ENCODE results near the gene SLC9B1.

Gene SLC9B1

DNA sequence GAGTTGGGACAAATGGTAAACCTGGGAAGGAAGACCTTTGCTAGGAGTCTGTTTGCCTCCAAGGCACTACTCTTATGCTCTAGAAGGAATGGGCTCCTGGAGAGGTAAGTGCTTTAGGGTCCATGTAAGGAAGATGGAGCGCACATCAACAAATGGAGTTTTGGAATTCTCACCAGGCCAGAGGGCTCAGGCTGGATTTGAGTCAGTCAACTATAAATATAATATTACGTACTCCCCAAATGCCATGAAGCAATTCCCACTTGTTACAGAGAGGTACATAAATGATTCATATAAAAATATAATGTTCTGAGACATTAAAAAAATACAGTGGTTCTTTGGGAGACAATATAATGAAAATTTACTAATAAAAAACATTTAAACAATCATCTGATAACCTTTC lies 1.6 kb upstream of the SLC9B1 start:
- H4K20me1 ChIP-seq (ENCODE audit: low read depth, low read length) = no peaks in the 10 kb centered on the region
- H3K27ac ChIP-seq (ENCODE audit: low read depth, low read length) = no peak overlapping the region
- no peak for TF ChIP-seq EZH2phosphoT487 (conservative IDR thresholded peaks at IDR 0.05; ENCODE audit: low read length)
- TF ChIP-seq, protein P1, sequence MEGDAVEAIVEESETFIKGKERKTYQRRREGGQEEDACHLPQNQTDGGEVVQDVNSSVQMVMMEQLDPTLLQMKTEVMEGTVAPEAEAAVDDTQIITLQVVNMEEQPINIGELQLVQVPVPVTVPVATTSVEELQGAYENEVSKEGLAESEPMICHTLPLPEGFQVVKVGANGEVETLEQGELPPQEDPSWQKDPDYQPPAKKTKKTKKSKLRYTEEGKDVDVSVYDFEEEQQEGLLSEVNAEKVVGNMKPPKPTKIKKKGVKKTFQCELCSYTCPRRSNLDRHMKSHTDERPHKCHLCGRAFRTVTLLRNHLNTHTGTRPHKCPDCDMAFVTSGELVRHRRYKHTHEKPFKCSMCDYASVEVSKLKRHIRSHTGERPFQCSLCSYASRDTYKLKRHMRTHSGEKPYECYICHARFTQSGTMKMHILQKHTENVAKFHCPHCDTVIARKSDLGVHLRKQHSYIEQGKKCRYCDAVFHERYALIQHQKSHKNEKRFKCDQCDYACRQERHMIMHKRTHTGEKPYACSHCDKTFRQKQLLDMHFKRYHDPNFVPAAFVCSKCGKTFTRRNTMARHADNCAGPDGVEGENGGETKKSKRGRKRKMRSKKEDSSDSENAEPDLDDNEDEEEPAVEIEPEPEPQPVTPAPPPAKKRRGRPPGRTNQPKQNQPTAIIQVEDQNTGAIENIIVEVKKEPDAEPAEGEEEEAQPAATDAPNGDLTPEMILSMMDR (IDR thresholded peaks at IDR 0.05; ENCODE audit: insufficient read depth, low read length, poor library complexity, severe bottlenecking) = no peak
- no peaks in the 10 kb centered on the region for H3K9me2 ChIP-seq (replicated peaks; ENCODE audit: insufficient read depth, low read length)
- no peak overlapping the region for H3K4me2 ChIP-seq (ENCODE audit: low read depth, low read length, poor library complexity, severe bottlenecking)
- H3K9me3 ChIP-seq (ENCODE audit: insufficient read depth, low read length) = no peaks in the 10 kb centered on the region
- no peaks in the 10 kb centered on the region for H3K79me2 ChIP-seq (ENCODE audit: insufficient read depth, low read length)
- H2AFZ ChIP-seq (ENCODE audit: low read depth, low read length, severe bottlenecking) = no peak overlapping the region
- H3K36me3 ChIP-seq (ENCODE audit: low read length) = no peaks in the 10 kb centered on the region
- no peaks in the 10 kb centered on the region for H3K27me3 ChIP-seq (ENCODE audit: low read length)
- H3K9ac ChIP-seq (ENCODE audit: low read length) = no peak overlapping the region
- peaks cover 6% of the 10 kb centered on the region; the same call in 1 of the 2 replicates for H3F3A ChIP-seq (ENCODE audit: insufficient read depth)
- no peak overlapping the region for H3K4me3 ChIP-seq (ENCODE audit: insufficient read depth, low read length, poor library complexity, severe bottlenecking)

DNA sequence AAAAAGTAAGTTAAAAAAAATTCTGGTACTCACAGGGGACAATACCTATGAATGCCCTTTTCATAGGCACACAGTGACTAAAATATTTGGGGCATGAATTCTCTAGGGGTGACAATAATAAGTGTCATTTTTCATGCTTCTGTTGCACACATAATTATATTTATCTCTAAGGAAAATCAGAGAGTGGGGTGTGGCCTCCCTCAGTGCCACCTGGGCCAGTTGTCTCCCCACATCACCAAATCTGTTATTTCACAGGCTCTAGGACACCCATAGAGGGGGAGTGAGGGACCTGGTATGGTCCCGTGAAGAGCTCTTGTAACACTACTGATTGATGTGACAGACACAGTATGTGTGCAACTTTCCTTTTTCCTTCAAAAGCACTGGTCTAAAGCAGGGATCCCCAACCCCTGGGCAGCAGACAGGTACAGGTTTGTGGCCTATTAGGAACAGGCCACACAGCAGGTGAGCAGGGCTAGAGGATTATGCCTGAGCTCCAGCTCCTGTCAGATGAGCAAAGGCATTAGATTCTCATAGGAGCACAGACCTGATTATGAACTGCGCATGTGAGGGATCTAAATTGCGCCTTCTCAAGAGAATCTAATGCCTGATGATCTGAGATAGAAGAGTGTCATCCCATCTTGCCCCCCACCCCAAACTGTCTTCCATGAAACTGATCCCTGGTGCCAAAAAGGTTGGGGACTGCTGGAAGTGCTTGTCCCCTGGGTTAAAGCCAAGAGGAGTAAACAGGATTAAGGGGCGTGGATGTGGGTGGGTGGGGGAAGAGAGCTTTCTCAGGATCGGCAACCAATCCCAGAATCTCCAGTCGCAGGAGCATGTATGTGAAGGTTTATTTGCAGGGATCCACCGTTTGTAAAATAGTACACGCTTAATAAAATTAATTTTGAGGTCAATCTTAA lies 856 bp downstream of the SLC9B1 start:
- Histone ChIP-seq H3K9me3 (ENCODE audit: insufficient read depth, low read length) (no peaks in the 10 kb centered on the region), H4K20me1 (ENCODE audit: low read depth, low read length) (no peaks in the 10 kb centered on the region), H3K9me2 (replicated peaks; ENCODE audit: insufficient read depth, low read length) (no peaks in the 10 kb centered on the region), H3K4me3 (ENCODE audit: insufficient read depth, low read length, poor library complexity, severe bottlenecking) (peak overlapping the region; percentile 69), H2AFZ (ENCODE audit: low read depth, low read length, severe bottlenecking) (peak overlapping the region; percentile 78), H3F3A (ENCODE audit: insufficient read depth) (peaks cover 6% of the 10 kb centered on the region; the same call in 1 of the 2 replicates), H3K27ac (ENCODE audit: low read depth, low read length) (no peak overlapping the region; the same call in 1 of the 2 replicates), H3K4me2 (ENCODE audit: low read depth, low read length, poor library complexity, severe bottlenecking) (peak overlapping the region; percentile 94), H3K27me3 (ENCODE audit: low read length) (no peaks in the 10 kb centered on the region), H3K36me3 (ENCODE audit: low read length) (no peaks in the 10 kb centered on the region), H3K79me2 (ENCODE audit: insufficient read depth, low read length) (no peaks in the 10 kb centered on the region), H3K9ac (ENCODE audit: low read length) (peak overlapping the region; percentile 74)
- TF ChIP-seq, protein P1 (IDR thresholded peaks at IDR 0.05; ENCODE audit: insufficient read depth, low read length, poor library complexity, severe bottlenecking) = no peak
- no peak for TF ChIP-seq EZH2phosphoT487 (conservative IDR thresholded peaks at IDR 0.05; ENCODE audit: low read length)

DNA sequence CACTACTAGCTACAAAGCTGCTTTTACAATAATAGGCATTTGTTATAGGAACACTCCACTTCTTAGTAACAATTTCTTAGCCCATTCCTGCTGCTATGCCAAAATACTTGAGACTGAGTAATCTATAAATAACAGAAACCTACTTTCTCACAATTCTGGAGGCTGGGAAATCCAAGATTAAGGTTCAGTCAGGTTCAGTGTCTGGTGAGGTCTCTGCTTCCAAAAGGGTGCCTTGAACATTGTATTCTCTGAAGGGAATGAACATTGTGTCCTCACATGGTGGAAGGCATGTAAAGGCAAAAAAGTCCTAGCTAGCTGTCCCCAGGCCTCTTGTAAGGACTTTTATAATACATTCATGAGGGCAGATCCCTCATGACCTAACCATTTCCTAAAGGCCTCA lies 7.0 kb downstream of the SLC9B1 start:
- H3K36me3 ChIP-seq (ENCODE audit: low read length) = no peaks in the 10 kb centered on the region
- H3K79me2 ChIP-seq (ENCODE audit: insufficient read depth, low read length) = no peaks in the 10 kb centered on the region
- no peaks in the 10 kb centered on the region for H3K9me3 ChIP-seq (ENCODE audit: insufficient read depth, low read length)
- no peak for TF ChIP-seq EZH2phosphoT487 (conservative IDR thresholded peaks at IDR 0.05; ENCODE audit: low read length)
- TF ChIP-seq, protein P1 (IDR thresholded peaks at IDR 0.05; ENCODE audit: insufficient read depth, low read length, poor library complexity, severe bottlenecking) = no peak
- H2AFZ ChIP-seq (ENCODE audit: low read depth, low read length, severe bottlenecking) = no peak overlapping the region
- H3K27me3 ChIP-seq (ENCODE audit: low read length) = no peaks in the 10 kb centered on the region
- no peak overlapping the region for H3K4me3 ChIP-seq (ENCODE audit: insufficient read depth, low read length, poor library complexity, severe bottlenecking)
- H4K20me1 ChIP-seq (ENCODE audit: low read depth, low read length) = no peaks in the 10 kb centered on the region
- H3K4me2 ChIP-seq (ENCODE audit: low read depth, low read length, poor library complexity, severe bottlenecking) = no peak overlapping the region
- H3K27ac ChIP-seq (ENCODE audit: low read depth, low read length) = no peak overlapping the region
- no peak overlapping the region for H3K9ac ChIP-seq (ENCODE audit: low read length)
- H3K9me2 ChIP-seq (replicated peaks; ENCODE audit: insufficient read depth, low read length) = no peaks in the 10 kb centered on the region
- no peaks in the 10 kb centered on the region for H3F3A ChIP-seq (ENCODE audit: insufficient read depth)
